ENCODE results near the gene MCCC1.
"Not testable (repeated sequence)": the region's sequence is repeated elsewhere in the genome, so short reads cannot be mapped to it uniquely, and the experiment has no call there.

The MCCC1 gene

DNA sequence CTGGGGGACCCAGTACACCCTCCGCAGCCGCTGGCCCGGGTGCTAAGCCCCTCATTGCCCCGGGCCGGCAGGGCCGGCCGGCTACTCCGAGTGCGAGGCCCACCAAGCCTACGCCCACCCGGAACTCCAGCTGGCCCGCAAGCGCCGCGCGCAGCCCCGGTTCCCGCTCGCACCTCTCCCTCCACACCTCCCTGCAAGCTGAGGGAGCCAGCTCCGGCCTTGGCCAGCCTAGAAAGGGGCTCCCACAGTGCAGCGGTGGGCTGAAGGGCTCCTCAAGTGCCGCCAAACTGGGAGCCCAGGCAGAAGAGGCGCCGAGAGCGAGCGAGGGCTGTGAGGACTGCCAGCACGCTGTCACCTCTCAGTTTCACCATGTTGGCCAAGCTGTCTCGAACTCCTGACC, 4.7 kb upstream of the MCCC1 start:
- DNase-seq (ENCODE audit: low spot score) = not testable (repeated sequence)

DNA sequence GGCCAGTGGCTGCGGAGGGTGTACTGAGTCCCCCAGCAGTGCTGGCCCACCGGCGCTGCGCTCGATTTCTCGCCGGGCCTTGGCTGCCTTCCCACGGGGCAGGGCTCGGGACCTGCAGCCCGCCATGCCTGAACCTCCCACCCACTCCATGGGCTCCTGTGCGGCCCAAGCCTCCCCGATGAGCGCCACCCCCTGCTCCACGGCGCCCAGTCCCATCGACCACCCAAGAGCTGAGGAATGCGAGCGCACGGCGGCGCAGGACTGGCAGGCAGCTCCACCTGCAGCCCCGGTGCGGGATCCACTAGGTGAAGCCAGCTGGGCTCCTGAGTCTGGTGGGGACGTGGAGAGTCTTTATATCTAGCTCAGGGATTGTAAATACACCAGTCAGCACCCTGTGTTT, 1.7 kb upstream of the MCCC1 start:
- DNase-seq (ENCODE audit: low spot score) = not testable (repeated sequence)

DNA sequence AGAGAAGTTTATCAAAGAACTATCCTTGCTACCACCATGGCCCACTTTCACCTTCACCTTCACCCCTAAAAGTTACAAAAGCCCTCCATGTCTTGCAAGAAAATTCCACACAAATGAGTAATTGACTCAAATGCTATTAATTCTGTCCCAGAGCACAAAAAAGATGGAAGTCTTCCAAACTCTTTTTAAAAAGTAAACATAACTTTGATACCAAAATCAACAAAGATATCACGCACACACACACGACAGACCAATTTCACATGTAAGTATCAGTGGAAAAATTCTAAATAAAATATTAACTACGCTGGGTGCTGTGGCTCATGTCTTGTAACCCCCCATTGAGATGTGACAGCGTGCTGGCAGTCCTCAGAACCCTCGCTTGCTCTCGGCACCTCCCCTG, 1.1 kb upstream of the MCCC1 start:
- DNase-seq (ENCODE audit: low spot score) = no peak

DNA sequence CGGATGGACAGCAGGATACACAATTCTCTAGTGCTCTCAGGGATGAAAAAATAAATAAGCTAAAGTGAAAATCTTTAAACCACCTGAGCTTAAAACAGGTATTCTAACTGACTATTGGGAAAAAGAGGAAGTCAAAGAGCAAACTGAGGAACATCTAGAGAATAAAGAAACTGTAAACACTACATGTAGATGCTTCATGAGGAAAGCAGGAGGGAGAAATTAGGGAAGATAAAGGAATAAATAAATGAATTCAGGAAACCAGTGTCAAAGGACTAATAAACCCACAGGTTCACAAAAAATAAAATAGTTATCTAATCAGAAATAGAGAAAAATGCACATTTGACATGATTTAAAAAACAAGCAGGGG, 525 bp upstream of the MCCC1 start:
- no peak for DNase-seq (ENCODE audit: low spot score)

DNA sequence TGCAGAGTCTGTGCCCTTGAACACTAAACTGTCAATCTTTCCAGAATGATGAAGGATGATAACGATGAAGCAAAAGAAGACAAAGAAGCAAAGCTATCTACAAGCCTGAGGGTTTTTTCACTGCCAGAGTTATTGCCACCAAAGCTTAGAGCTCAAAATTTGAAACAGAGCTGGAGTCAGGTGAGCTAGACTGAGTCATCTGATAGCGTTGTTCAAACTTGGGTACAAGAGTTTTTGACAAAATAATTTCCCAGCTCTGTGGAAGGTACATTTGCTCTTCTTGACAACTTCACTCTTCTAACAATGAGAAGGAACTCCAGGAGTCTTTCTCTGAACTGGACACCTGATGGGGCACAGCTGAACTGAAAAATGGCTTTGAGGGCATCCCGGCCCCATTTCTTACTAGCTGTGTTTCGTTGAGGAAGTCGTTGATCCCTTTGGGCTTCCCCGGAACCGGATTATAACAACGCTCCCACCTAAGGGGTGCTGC, 715 bp downstream of the MCCC1 start:
- no peak for DNase-seq (ENCODE audit: low spot score)

DNA sequence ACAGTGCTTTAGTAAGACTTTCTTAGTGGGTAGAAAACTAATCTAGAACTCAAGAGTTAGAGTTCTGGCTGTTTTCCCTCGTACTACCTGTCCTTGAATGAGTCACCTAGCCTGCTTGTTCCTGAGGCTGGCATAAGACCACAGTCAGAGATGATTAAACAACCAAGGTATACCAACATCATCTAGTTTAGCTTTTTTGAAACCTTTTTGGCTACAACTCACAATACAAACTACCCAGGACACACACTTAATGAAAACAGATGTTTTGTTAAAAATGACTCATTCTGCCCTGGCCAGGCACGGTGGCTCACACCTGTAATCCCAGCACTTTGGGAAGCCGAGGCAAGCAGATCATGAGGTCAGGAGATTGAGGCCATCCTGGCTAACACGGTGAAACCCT, 4.6 kb downstream of the MCCC1 start:
- no peak for DNase-seq (ENCODE audit: low spot score)

DNA sequence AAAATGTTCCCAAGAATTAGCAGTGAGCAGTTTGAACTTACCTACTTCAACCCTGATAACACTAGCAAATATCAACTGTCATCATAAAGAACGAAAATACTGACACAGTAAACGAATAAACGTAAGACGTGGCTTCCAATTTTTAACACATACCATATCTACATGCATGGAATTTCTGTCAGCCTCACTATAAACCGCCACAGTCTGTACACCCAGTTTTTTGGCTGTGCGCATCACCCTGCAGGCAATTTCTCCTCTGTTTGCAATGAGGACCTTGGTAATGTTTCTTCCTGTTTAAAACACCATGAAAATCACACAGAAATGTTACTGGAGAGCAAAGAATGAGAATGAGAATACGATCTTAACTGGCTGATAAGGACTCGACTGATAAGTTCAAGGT, 7.0 kb downstream of the MCCC1 start:
- DNase-seq (ENCODE audit: low spot score) = no peak

DNA sequence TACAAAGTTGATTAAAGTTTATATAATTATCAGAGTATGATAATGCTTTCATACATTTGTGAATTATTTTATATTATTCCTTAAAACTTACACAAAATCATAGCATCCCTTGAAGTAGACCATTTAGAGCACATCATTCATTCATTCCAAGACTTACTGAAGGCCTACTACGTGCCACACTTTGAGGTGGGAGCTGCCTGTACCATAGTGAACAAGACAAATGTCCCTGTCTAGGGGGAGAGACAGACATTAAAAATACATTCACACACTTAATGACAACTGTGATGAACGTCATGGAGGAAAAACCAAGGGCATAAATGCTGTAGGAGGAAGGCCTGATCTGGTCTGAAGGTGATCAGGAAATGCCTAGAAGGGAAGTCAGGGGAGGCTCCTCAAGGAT, 12.1 kb downstream of the MCCC1 start:
- no peak for DNase-seq (ENCODE audit: low spot score)

DNA sequence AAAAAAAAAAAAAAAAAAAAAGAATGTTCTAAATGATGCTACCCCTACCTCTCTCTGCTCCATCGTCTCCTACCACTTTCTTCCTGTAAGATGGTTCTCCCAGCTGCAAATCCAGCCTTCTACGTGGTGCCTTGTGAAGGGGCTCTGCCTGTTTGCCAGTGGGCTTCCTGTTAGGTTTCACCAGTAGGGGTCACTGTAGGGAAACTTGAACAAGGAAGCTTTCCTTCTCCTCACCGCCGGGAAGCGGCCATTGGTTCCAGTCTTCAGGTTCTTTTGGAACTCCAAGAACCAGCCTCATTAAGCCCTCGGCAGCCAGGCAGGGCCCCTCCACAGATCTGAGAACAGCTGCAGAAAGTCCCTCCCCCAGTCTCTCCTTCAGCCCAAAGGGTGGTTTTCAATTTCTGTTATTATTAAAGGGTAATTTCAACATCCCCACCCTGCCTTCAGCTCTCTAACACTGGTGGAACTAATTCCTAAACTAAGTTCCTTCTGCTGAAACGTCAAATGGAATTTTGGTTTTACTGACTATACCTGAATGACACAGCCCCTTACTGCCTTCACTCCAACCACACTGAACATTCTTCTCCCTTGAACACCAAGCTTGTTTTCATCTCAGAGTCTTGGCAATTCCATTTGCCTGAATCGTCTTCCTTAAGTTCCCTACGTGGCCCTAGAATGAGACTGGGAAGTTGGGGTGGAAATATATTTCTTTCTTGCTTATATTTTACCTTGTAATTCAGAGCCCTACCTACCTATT, 13.5 kb downstream of the MCCC1 start:
- no peak for DNase-seq (ENCODE audit: low spot score)

DNA sequence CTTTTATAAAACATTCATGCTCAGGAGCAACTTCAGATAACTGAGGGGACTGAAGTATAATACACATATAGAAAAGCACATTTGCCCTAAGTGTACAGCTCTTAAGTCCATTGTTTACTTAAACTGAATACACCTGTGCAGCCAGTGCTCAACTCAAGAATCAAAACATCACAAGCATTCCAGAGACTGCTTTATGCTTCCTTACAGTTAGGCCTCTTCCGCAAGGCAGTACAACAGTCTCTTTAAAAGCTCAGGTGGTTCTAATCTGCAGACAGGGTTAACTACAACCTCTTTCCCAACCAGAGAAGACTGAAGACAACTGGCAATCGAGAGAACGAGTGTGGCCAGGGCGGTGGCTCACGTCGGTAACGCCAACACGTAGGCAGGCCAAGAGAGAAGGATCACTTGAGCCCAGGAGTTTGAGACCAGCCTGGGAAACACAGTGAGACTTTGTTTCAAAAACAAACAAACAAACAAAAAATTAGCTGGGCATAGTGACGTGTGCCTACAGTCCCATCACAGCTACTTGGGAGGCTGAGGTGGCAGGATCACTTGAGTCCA, 16.9 kb downstream of the MCCC1 start:
- no peak for DNase-seq (ENCODE audit: low spot score)

DNA sequence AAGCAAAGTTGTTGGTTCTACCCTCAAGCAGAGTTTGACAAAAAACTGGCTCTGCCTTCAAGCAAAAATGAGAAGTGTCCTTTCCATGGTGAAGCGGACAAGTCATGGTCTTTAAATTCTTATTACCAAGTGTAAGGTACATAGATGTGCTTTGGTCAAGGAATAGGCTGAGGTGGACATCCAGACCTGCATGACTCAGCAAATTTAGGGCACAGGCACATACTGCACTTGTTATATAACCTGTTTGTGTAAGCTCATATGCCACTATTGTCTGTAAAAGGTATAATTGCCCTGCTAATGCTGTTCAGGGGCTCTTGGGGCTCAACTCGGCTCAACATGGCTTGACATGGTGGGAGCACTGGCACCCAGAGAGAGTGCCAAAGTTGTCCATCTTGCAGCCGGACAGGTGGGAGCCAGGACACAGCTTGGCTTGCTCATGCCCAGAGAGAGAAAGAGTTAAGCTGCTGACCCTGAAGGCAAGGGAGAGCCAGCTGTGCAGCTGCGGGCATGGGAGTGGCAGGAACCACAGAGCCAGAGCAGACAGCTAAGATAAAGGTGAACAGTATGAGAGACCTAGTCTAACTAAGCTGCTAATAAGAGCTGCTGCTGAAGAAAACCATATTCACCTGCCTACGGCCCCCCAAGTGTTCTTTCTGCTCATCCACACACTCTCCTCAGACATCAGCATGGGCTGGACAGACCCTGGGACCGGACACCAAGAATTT, 17.7 kb downstream of the MCCC1 start:
- DNase-seq (ENCODE audit: low spot score) = no peak

DNA sequence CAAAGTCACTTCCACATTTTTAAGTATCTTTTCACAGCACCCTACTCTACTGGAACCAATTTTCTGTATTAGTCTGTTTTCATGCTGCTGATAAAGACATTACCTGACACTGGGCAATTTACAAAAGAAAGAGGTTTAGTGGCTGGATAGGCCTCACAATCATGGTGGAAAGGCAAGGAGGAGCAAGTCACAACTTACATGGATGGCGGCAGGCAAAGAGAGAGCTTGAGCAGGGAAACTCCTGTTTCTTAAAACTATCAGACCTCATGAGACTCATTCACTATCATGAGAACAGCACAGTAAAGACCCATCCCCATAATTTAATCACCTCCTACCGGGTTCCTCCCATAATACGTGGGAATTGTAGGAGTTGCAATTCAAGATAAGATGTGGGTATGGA, 18.7 kb downstream of the MCCC1 start:
- no peak for DNase-seq (ENCODE audit: low spot score)

DNA sequence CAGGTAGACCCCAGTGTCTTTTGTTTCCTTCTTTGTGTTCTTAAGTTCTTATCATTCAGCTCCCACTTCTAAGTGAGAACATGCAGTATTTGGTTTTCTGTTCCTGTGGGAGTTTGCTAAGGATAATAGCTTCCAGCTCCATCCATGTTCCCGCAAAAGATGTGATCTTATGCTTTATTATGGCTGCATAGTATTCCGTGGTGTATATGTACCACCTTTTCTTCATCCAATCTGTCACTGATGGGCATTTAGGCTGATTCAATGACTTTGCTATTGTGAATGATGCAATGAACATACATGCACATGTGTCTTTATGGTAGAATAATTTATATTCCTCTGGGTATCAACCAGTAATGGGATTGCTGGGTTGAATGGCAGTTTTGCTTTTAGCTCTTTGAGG, 24.4 kb downstream of the MCCC1 start:
- no peak for DNase-seq (ENCODE audit: low spot score)

DNA sequence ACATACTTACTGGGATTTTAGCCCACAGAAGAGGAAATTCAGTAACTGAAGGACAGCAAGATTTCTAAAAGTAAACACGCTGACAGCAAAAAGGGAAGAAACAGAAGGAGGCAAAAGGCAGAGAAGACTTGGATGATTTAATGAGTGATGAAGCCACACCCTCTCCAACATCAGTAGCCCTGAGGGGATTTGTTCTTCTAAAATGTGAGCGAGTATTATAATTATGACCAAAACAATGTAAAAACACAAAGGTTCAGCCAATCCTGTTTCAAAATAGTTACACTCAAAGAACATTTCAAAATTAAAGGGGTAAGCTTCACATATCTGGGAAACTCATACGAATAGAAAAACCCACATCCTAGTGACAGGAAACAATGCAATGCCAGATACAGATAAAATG, 25.0 kb downstream of the MCCC1 start:
- no peak for DNase-seq (ENCODE audit: low spot score)

DNA sequence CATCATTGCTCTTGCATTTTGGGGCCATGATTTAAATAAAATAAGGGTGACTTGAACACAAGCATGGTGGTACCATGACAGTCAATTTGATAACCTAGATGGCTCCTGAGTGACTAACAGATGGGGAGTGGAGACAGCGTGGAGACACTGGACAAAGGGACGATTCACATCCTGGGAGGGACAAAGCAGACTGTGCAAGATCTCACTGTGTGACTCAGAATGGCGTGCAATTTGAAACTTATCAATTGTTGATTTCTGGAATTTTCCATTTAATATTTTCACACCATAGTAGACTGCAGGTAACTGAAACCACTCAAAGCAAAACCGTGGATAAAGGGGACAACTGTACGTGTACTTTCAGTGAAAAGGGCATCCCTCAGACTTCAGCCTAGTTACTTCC, 25.5 kb downstream of the MCCC1 start:
- DNase-seq (ENCODE audit: low spot score) = no peak

DNA sequence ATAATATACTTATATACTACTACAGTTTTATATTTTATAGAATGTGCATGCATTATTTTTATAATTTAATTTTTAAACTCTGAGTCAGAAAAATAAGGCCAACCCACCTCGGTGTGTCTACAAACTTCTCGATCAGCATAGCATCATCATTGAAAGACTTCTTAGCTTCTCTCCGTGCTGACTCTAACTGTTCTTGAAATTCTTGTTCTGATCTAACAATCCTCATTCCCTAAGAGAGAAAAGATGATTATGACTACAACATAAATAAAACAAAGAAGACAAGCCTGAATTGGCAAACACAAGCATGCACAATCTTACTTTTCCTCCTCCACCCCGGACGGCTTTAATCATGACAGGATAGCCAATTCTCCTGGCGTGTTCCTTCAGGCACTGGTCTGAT, 28.4 kb downstream of the MCCC1 start:
- DNase-seq (ENCODE audit: low spot score) = no peak

DNA sequence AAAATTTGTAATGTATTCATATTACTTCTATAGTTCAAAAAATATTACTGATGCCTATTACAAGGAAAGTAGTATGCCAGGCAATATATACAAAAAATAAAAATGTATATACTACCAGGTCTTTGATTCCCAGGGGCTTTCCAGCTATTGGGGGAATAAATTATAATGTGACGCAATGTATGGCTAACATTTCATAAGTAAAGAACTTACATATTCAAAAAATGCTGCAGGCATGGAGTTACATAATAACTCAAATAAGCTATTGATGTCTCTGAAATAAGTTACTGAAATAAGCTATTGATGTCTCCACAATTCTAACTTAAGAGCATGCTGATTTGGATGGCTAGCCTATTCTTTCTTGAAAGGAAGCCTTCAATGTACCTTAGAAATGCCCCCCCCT, 30.2 kb downstream of the MCCC1 start:
- DNase-seq (ENCODE audit: low spot score) = no peak

DNA sequence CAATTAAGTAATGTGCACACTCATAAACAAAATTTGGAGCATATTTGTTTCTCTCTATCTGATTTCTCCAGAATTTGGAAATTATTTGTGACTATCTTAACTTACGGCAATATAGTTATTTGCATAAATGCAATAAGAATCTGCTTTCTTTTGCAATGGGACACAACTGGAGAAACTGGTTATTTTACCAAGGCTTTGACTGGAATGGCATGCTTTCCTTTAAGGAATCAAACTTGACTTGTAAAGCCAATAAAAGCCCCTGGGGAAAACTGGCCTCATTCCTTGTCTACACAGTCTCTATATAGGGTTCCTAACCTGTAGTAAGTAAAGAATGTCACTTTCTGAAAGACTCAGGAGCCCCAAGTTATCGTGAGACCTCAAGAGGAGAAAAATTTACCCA, 32.4 kb downstream of the MCCC1 start:
- not testable (repeated sequence) for DNase-seq (ENCODE audit: low spot score)

DNA sequence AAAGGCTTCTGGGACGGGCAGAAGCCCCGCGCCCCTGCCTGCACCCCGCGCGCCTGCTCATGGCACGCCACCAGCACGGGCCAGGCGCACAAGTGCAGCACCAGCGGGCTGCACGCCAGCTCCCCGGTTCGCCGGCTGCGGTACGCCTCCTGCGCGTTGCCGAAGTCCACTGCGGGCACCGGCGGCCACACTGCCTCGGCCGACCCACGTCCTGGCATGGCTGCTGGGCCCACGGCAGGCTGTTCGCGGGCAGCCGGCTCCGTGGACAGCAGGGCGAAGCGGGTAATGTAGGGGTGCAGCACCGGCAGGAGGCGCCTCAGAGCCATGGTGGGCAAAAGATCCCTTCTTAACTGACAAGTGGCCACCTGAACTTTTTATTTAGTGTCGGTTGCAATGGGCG, 34.8 kb downstream of the MCCC1 start:
- no peak for DNase-seq (ENCODE audit: low spot score)

DNA sequence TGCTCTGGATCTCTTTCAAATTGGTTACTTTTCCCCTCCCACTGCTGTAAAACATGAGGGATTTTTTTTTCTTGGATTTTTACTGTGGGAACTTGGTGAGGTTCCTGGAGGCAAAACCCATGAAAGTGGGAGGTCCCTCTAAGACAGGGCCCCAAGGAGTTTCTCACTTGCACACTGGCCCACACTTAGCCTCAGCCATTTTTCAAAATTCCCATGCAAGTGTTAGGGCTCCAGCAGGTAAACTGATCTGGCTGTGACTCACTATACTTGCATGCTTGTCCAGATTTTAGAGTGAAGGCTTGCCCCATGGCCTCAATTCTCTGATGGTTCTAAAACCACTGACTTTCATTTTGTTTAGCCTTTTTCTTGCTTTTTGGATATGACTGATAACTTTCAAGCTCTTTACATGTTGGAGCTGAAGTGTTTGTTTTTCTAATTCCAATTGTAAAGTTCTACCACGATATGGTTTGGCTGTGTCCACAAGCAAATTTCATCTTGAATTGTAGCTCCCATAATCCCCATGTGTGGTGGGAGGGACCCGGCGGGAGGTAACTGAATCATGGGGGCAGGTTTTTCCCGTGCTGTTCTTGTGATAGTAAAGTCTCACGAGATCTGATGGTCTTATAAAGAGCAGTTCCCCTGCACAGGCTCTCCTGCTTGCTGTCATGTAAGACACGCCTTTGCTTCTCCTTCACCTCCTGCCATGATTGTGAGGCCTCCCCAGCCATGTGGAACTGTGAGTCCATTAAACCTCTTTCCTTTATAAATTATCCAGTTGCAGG, 37.7 kb downstream of the MCCC1 start:
- DNase-seq (ENCODE audit: low spot score) = no peak

DNA sequence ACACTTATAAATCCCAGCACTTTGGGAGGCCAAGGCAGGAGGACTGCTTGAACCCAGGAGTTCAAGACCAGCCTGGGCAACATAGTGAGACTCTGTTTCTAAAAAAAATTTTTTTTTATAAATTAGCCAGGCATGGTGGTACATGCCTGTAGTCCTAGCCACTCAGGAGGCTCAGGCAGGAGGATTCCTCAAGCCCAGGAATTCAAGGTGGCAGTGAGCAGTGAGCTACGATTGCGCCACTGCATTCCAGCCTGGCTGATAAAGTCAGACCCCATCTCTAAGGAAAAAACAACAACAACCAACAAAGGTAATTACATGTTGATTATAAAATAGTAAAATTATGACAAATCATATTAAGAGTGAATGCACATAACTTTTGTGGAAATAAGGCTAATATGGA, 40.9 kb downstream of the MCCC1 start:
- no peak for DNase-seq (ENCODE audit: low spot score)

DNA sequence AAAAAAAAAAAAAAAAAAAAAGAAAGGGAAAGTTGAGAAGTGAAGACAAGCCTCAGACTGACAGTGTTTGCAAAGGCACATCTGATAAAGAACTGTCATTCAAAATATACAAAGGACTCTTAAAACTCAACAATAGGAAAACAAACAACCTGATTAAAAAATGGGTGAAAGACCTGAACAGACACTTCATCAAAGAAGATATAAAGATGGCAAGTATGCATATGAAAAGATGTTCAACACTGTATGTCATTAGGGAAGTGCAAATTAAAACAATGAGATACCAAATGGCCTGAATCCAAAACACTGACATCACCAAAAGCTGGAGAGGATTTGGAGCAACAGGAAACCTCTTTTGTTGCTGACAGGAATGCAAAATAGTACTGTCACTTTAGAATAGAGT, 48.6 kb downstream of the MCCC1 start:
- DNase-seq (ENCODE audit: low spot score) = no peak

DNA sequence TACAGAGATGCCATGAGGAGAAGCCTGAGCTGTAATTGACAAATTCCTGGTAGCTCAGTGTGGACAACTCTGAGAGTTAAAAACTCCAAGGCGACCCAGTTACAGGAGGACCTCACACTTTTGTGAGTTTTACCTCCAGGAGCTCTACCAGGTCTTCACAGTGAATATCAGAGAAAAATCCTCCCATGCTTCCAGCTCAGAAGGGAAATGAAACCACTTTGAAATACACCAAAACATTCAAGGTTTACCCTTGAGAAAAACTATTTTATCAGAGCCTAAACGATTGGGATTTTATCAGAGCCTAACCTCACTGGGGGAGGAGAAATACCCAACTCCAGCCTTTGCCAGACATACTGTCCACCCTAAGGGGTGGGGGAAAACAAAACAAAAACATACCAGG, 52.4 kb downstream of the MCCC1 start:
- no peak for DNase-seq (ENCODE audit: low spot score)

All from SW480 (cell line).